Measurements from ENCODE around the gene RBM41.

The RBM41 gene

DNA sequence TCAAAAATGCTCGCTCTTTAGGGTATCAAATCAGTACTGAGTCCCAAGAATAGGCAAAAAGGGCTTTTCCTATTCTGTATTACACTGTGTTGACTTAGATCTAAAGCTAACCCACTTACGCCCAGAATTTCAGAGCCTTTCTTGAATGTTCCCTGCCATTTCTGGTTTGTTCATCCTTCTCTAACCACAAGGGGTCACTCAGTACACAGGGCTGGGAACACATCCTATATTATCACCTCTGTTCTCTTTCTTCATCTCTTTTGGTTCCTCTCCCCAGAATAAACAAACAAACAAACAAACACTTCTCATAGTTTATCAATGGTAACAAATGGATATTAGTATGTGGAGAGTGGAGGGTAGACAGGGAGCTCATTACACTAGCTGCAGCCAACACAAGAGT, 93.1 kb downstream of the RBM41 start:
- DNase-seq = peak; percentile 21

DNA sequence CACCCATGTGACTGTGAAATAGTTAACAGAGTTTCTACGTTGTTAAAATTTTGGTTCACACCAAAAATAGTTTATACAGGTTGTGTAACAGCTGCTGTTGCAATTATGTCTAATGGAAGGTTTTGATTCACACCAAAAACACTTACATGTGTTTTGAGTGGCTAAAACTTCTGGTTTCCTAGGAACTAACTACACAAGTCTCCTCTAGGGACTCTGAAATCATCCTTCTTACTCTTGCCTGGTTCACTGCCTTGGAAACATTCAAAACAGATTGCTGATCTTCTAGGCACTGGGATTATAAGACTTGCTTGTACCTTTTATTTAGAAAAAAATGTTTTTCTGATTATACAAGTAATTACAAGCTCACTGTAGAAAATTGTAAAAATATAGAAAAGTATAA, 103.7 kb downstream of the RBM41 start:
- no peak for DNase-seq
